Esophagus squamous epithelium (tissue), 4 donors: Measurements from ENCODE around the gene CD48.

Source experiments
- CTCF ChIP-seq, 6 experiments: fragments of 450-650 bp in 4 of 6; fragments of 200-600 bp in 2 of 6; sonication (generic) in 2 of 6; IDR thresholded peaks; one replicate each; pipeline ENCODE4 v1.5.1; 2016 to 2019; ENCODE audit warnings: antibody characterized with exemption in 6 of 6, mild to moderate bottlenecking in 4 of 6, moderate library complexity in 4 of 6
- POLR2A ChIP-seq, 4 donors: fragments of 450-650 bp; IDR thresholded peaks; one replicate each; pipeline ENCODE4 v1.6.1; 2017; ENCODE audit warnings: antibody characterized with exemption in 4 of 4, mild to moderate bottlenecking in 4 of 4, moderate library complexity in 3 of 4

- TF ChIP-seq CTCF (IDR thresholded peaks at IDR 0.05) = no peak
- TF ChIP-seq POLR2A (IDR thresholded peaks at IDR 0.05) = no peak
These were observed 7.4 kb downstream of the CD48 start for GRCh38 chr1:160704250-160704649.
